MG63 (cell line): ENCODE results near the gene AUH. TPM values are rescaled to one million over a fixed set of nuclear protein-coding genes. Genes with fewer than 3 reads are reported as not detected.
A peak's percentile ranks its signal among the peaks of the same experiment; 100 is the strongest.

Experiments
- DNase-seq: peaks from one replicate; pipeline ENCODE4 v3.0.0-alpha.2; 2020
- H3K27me3 ChIP-seq: fragments of 250-450 bp; sonication (Bioruptor Pico); 2 replicates; pipeline ENCODE4 v1.5.1; 2020; ENCODE audit warnings: mild to moderate bottlenecking, moderate library complexity
- H3K36me3 ChIP-seq: fragments of 250-450 bp; sonication (Bioruptor Pico); 2 replicates; pipeline ENCODE4 v1.5.1; 2020; ENCODE audit warnings: mild to moderate bottlenecking, moderate library complexity
- H3K4me3 ChIP-seq: fragments of 250-450 bp; sonication (Bioruptor Pico); 2 replicates; pipeline ENCODE4 v1.5.1; 2020; ENCODE audit warnings: mild to moderate bottlenecking, moderate library complexity
- H3K9me3 ChIP-seq: fragments of 250-450 bp; sonication (Bioruptor Pico); 2 replicates; pipeline ENCODE4 v1.5.1; 2020; ENCODE audit warnings: mild to moderate bottlenecking, moderate library complexity
- total RNA-seq: library from RNA; depleted of rRNA; stranded (reverse); fragments of >200 nt; shearing (Covaris generic); gene quantifications from 2 replicates; pipeline ENCODE4 v1.2.3, GENCODE V29; 2014; ENCODE audit warnings: low replicate concordance

The AUH gene
- total RNA-seq, 1 experiment from 2014 or later, result 6.7 TPM

GRCh38 chr9:91197232-91198181 is 164.2 kb downstream of the AUH start:
- DNase-seq, result peak; percentile 84
- Histone ChIP-seq H3K4me3 (no peak overlapping the region), H3K36me3 (no peaks in the 10 kb centered on the region)

GRCh38 chr9:91196103-91196950 is 165.4 kb downstream of the AUH start:
- no peak for DNase-seq
- H3K4me3 ChIP-seq, result no peak overlapping the region
- H3K36me3 ChIP-seq, result no peaks in the 10 kb centered on the region
- H3K27me3 ChIP-seq, result no peaks in the 10 kb centered on the region
- 0 out of 2 replicates have a peak, but pooled peaks cover 2% of the 10 kb centered on the region for H3K9me3 ChIP-seq

More at GRCh38 chr9:91197232-91198181, 164.2 kb downstream of the AUH start:
- Histone ChIP-seq H3K27me3 (no peaks in the 10 kb centered on the region), H3K9me3 (0 out of 2 replicates have a peak, but pooled peaks cover 2% of the 10 kb centered on the region)

GRCh38 chr9:91195372-91196012 is 166.2 kb downstream of the AUH start:
- no peaks in the 10 kb centered on the region for H3K27me3 ChIP-seq
- H3K4me3 ChIP-seq, result no peak overlapping the region
- no peak for DNase-seq
- no peaks in the 10 kb centered on the region for H3K36me3 ChIP-seq
- H3K9me3 ChIP-seq, result no peaks in the 10 kb centered on the region

- H3K4me3 ChIP-seq, result peak overlapping the region; percentile 35
- no peaks in the 10 kb centered on the region for H3K27me3 ChIP-seq
- H3K9me3 ChIP-seq, result no peaks in the 10 kb centered on the region
Observed at GRCh38 chr9:91193658-91194391, 167.9 kb downstream of the AUH start.

GRCh38 chr9:91193087-91193657 is 168.5 kb downstream of the AUH start:
- H3K27me3 ChIP-seq, result no peaks in the 10 kb centered on the region
- no peaks in the 10 kb centered on the region for H3K36me3 ChIP-seq
- peak; percentile 93 for DNase-seq
- H3K9me3 ChIP-seq, result no peaks in the 10 kb centered on the region
- H3K4me3 ChIP-seq, result peak overlapping the region; percentile 35

More at GRCh38 chr9:91193658-91194391, 167.9 kb downstream of the AUH start:
- H3K36me3 ChIP-seq, result no peaks in the 10 kb centered on the region
- peak; percentile 70 for DNase-seq

GRCh38 chr9:91192381-91193086 is 169.2 kb downstream of the AUH start:
- H3K9me3 ChIP-seq, result no peaks in the 10 kb centered on the region
- H3K4me3 ChIP-seq, result no peak overlapping the region
- H3K36me3 ChIP-seq, result no peaks in the 10 kb centered on the region
- H3K27me3 ChIP-seq, result no peaks in the 10 kb centered on the region
- DNase-seq, result no peak

- no peaks in the 10 kb centered on the region for H3K9me3 ChIP-seq
- DNase-seq, result no peak
- no peaks in the 10 kb centered on the region for H3K36me3 ChIP-seq
- H3K27me3 ChIP-seq, result no peaks in the 10 kb centered on the region
- no peak overlapping the region for H3K4me3 ChIP-seq
Observed at GRCh38 chr9:91191411-91192380, 170.0 kb downstream of the AUH start.

- Histone ChIP-seq H3K36me3 (no peaks in the 10 kb centered on the region), H3K9me3 (no peaks in the 10 kb centered on the region), H3K4me3 (no peak overlapping the region), H3K27me3 (no peaks in the 10 kb centered on the region)
- no peak for DNase-seq
Observed at GRCh38 chr9:91190062-91190461, 171.7 kb downstream of the AUH start.

- DNase-seq, result no peak
- Histone ChIP-seq H3K4me3 (no peak overlapping the region), H3K9me3 (no peaks in the 10 kb centered on the region), H3K36me3 (no peaks in the 10 kb centered on the region), H3K27me3 (no peaks in the 10 kb centered on the region)
Observed at GRCh38 chr9:91188719-91189590, 172.8 kb downstream of the AUH start.

- Histone ChIP-seq H3K36me3 (no peaks in the 10 kb centered on the region), H3K9me3 (no peaks in the 10 kb centered on the region), H3K4me3 (no peak overlapping the region), H3K27me3 (no peaks in the 10 kb centered on the region)
- peak; percentile 95 for DNase-seq
Observed at GRCh38 chr9:91187965-91188344, 173.8 kb downstream of the AUH start.

- H3K4me3 ChIP-seq, result no peak overlapping the region
- no peaks in the 10 kb centered on the region for H3K27me3 ChIP-seq
- H3K36me3 ChIP-seq, result no peaks in the 10 kb centered on the region
- DNase-seq, result no peak
- no peaks in the 10 kb centered on the region for H3K9me3 ChIP-seq
Observed at GRCh38 chr9:91187311-91187964, 174.3 kb downstream of the AUH start.

GRCh38 chr9:91186632-91187108 is 175.0 kb downstream of the AUH start:
- DNase-seq, result peak; percentile 54
- H3K36me3 ChIP-seq, result no peaks in the 10 kb centered on the region
- H3K9me3 ChIP-seq, result no peaks in the 10 kb centered on the region
- H3K27me3 ChIP-seq, result no peaks in the 10 kb centered on the region
- H3K4me3 ChIP-seq, result no peak overlapping the region
